HTR-8/SVneo (cell line): ENCODE measurements around the gene STEAP4.

Source experiments
- DNase-seq: peaks from one replicate; pipeline ENCODE4 v3.0.0; 2011; ENCODE audit warnings: low spot score, mixed read lengths; ENCODE audit not compliant: insufficient read length
- FAIRE-seq: peaks from 2 replicates; lab custom pipeline; 2011; peaks lifted over from hg19 to GRCh38; lab: Jason Lieb, UNC

The STEAP4 gene

DNA sequence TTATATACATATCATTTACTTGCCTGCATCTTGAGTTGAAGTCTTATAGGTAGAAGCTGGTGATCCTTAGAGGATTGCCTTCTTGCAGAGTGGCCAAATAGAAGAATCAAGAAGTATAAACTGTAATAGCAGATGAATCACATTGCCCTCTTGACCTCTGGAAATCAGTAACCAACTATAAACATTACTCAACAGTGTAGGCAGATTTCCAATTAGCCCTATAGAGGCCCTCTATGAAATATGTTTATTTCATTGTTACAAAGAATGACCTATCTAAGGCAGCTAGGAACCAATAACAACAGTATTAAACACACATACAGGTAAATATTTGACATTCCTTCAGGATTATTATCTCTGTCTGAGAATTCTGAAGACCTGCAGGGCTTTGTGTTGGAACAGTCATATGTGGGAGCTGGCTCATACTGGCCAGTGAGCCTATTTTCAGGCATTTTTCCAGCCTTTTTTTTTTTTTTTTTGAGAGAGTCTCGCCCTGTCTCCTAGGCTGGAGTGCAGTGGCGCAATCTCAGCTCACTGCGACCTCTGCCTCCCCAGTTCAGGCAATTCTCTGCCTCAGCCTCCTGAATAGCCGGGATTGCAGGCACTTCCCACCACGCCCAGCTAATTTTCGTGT is 79.7 kb downstream of the STEAP4 start:
- DNase-seq: no peak
- FAIRE-seq: no peak

DNA sequence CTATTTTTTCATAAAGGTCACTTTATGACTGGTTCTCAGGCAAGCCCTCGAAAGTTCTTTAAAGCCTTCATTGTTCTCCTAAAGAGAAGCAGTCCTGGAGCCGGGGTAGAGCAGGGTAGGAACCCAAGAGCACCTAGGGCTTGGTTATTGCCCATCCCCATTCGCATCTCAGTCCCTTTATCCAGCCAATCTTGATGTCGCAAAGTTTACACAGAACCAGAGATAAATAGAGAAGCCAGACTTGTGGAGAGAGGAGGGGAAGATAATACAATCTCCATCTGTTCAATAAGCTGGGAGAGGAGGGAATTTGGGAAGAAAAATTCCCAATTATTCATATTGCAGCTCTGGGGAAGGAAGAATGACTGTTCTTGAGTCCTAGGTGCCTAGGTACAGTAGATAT is 80.5 kb downstream of the STEAP4 start:
- no peak for FAIRE-seq
- no peak for DNase-seq

DNA sequence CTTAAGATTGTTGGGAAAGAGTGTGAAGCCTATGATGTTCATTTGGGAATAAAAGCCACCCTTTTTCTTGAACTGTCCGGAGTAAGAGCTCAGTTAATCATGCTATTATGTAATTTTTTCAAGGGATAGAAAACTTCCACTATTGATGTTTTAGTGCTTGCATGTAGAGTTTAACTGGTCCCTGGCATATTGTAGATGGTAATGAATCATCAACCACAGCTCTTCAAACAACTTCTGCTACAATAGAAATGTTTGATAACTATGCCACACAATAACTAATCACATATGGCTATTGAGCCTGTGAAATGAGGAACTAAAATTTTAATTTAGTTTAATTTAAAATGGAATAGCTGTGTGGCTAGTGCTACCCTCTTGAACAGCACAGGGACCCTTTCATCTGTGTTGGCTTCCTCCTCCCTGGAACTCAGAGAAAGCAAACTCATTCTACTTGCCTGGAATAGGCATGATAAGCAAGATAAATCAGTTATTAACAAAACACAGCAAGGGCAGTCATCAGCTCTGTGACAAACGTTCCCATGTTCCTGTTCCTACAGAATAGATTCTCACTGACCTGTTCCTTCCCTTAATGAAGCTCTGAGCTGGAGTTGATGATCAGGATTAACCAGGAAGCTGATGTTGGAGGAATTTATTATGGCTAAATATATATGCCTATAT is 82.0 kb downstream of the STEAP4 start:
- no peak for FAIRE-seq

DNA sequence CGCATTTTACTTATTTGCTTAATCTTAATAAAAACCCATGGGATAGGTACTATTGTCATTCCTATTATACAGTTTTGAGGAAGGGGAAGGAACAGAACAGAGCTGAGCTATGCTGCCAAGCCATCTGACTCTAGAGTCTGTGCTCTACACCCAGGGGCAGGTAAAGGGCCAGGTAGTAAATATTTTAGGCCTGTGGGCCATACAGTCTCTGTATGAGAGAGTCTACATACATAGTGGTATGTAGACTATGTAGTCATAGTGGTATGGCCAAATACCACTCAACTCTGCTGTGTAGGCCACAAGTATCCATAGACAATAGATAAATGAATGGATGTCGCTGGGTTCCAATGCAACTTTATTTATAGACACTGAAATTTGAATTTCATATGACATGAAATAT is 83.4 kb downstream of the STEAP4 start:
- FAIRE-seq: no peak
- DNase-seq: no peak

More for the DNA sequence above, 82.0 kb downstream of the STEAP4 start:
- no peak for DNase-seq
